HG02970 (cell line): ENCODE data around the gene HMCN1.

ENCODE experiments used
- ATAC-seq: cut with Tn5 transposase; IDR thresholded peaks from one replicate; pipeline ENCODE4 v1.9.1; 2021; ENCODE audit warnings: mild to moderate bottlenecking, moderate library complexity, moderate number of reproducible peaks; ENCODE audit not compliant: unreplicated experiment, low FRiP score

The HMCN1 gene

GRCh38 chr1:185894791-185895190, 160.6 kb downstream of the HMCN1 start:
- ATAC-seq, result no peak

- ATAC-seq, result no peak
Observed at GRCh38 chr1:185895208-185895900, 161.2 kb downstream of the HMCN1 start.

GRCh38 chr1:185896863-185897262, 162.7 kb downstream of the HMCN1 start:
- ATAC-seq, result no peak

- no peak for ATAC-seq
Observed at GRCh38 chr1:185906186-185906585, 172.0 kb downstream of the HMCN1 start.

GRCh38 chr1:185907246-185907645, 173.1 kb downstream of the HMCN1 start:
- ATAC-seq, result no peak

- no peak for ATAC-seq
Observed at GRCh38 chr1:185911978-185912377, 177.8 kb downstream of the HMCN1 start.

GRCh38 chr1:185912504-185912903, 178.3 kb downstream of the HMCN1 start:
- no peak for ATAC-seq

- no peak for ATAC-seq
Observed at GRCh38 chr1:185914089-185914488, 179.9 kb downstream of the HMCN1 start.

GRCh38 chr1:185916861-185917260, 182.7 kb downstream of the HMCN1 start:
- no peak for ATAC-seq

GRCh38 chr1:185917646-185918045, 183.5 kb downstream of the HMCN1 start:
- no peak for ATAC-seq

GRCh38 chr1:185920602-185921001, 186.4 kb downstream of the HMCN1 start:
- ATAC-seq, result no peak

- no peak for ATAC-seq
Observed at GRCh38 chr1:185921636-185922035, 187.4 kb downstream of the HMCN1 start.

- ATAC-seq, result no peak
Observed at GRCh38 chr1:185926588-185926987, 192.4 kb downstream of the HMCN1 start.

- ATAC-seq, result no peak
Observed at GRCh38 chr1:185929776-185930175, 195.6 kb downstream of the HMCN1 start.

- no peak for ATAC-seq
Observed at GRCh38 chr1:185931438-185931837, 197.2 kb downstream of the HMCN1 start.

GRCh38 chr1:185933580-185933979, 199.4 kb downstream of the HMCN1 start:
- no peak for ATAC-seq

- no peak for ATAC-seq
Observed at GRCh38 chr1:185934476-185935189, 200.4 kb downstream of the HMCN1 start.

GRCh38 chr1:185935360-185935759, 201.2 kb downstream of the HMCN1 start:
- ATAC-seq, result no peak

GRCh38 chr1:185936641-185937040, 202.4 kb downstream of the HMCN1 start:
- ATAC-seq, result no peak

- ATAC-seq, result no peak
Observed at GRCh38 chr1:185938396-185938795, 204.2 kb downstream of the HMCN1 start.

GRCh38 chr1:185939142-185939541, 205.0 kb downstream of the HMCN1 start:
- ATAC-seq, result no peak

GRCh38 chr1:185942961-185943360, 208.8 kb downstream of the HMCN1 start:
- no peak for ATAC-seq
